GM21619 (cell line): Measurements from ENCODE around the gene PIK3R2.

Experiments used
- ATAC-seq: cut with Tn5 transposase; IDR thresholded peaks from one replicate; pipeline ENCODE4 v1.9.1; 2021; ENCODE audit not compliant: unreplicated experiment

Gene PIK3R2

GRCh38 chr19:18122860-18123795 lies 29.8 kb upstream of the PIK3R2 start:
- no peak for ATAC-seq

- no peak for ATAC-seq
These were observed 29.1 kb upstream of the PIK3R2 start for GRCh38 chr19:18123819-18124218.

- no peak for ATAC-seq
These were observed 26.9 kb upstream of the PIK3R2 start for GRCh38 chr19:18126097-18126496.

GRCh38 chr19:18128044-18128443 lies 24.9 kb upstream of the PIK3R2 start:
- no peak for ATAC-seq

- no peak for ATAC-seq
These were observed 24.2 kb upstream of the PIK3R2 start for GRCh38 chr19:18128805-18129204.

GRCh38 chr19:18130523-18131242 lies 22.3 kb upstream of the PIK3R2 start:
- no peak for ATAC-seq

GRCh38 chr19:18131841-18132596 lies 20.9 kb upstream of the PIK3R2 start:
- no peak for ATAC-seq

- no peak for ATAC-seq
These were observed 17.0 kb upstream of the PIK3R2 start for GRCh38 chr19:18135712-18136584.

GRCh38 chr19:18137242-18137641 lies 15.7 kb upstream of the PIK3R2 start:
- no peak for ATAC-seq

GRCh38 chr19:18137657-18138339 lies 15.2 kb upstream of the PIK3R2 start:
- ATAC-seq: no peak

- no peak for ATAC-seq
These were observed 12.5 kb upstream of the PIK3R2 start for GRCh38 chr19:18140473-18140872.

- no peak for ATAC-seq
These were observed 11.9 kb upstream of the PIK3R2 start for GRCh38 chr19:18141031-18141430.

GRCh38 chr19:18143902-18144301 lies 9.1 kb upstream of the PIK3R2 start:
- ATAC-seq: no peak

GRCh38 chr19:18144361-18144760 lies 8.6 kb upstream of the PIK3R2 start:
- ATAC-seq: no peak

GRCh38 chr19:18144906-18145305 lies 8.1 kb upstream of the PIK3R2 start:
- no peak for ATAC-seq

- ATAC-seq: no peak
These were observed 7.5 kb upstream of the PIK3R2 start for GRCh38 chr19:18145391-18145999.

GRCh38 chr19:18147396-18147795 lies 5.6 kb upstream of the PIK3R2 start:
- ATAC-seq: no peak

- ATAC-seq: no peak
These were observed 3.4 kb upstream of the PIK3R2 start for GRCh38 chr19:18149596-18149975.

- no peak for ATAC-seq
These were observed 2.0 kb upstream of the PIK3R2 start for GRCh38 chr19:18150776-18151624.
